Smooth muscle cell (in vitro differentiated cells): ENCODE results near the gene ONECUT3. TPM values are rescaled to one million over a fixed set of nuclear protein-coding genes. Genes with fewer than 3 reads are reported as not detected.

Experiments
- DNase-seq: peaks from one replicate; lab custom pipeline; 2025; ENCODE audit not compliant: unreplicated experiment; lab: John Stamatoyannopoulos, UW
- H2AFZ ChIP-seq: fragments of 200-600 bp; sonication (generic); 2 replicates; pipeline ENCODE4 v1.6.0; 2016; ENCODE audit warnings: antibody characterized with exemption, low read depth, mild to moderate bottlenecking
- H3F3A ChIP-seq: fragments of 200-600 bp; sonication (generic); 2 replicates; pipeline ENCODE4 v1.6.0; 2017; ENCODE audit warnings: antibody characterized with exemption, low read depth
- H3K27ac ChIP-seq: fragments of 200-600 bp; sonication (generic); 2 replicates; pipeline ENCODE4 v1.5.1; 2016; ENCODE audit warnings: low read depth, mild to moderate bottlenecking
- H3K27me3 ChIP-seq: fragments of 200-600 bp; sonication (generic); 2 replicates; pipeline ENCODE4 v1.6.1; 2016; ENCODE audit warnings: low read depth, mild to moderate bottlenecking
- H3K36me3 ChIP-seq: fragments of 200-600 bp; sonication (generic); 2 replicates; pipeline ENCODE4 v1.5.1; 2016; ENCODE audit warnings: low read depth
- H3K4me1 ChIP-seq: fragments of 200-600 bp; sonication (generic); 2 replicates; pipeline ENCODE4 v1.5.1; 2016; ENCODE audit warnings: low read depth
- H3K4me2 ChIP-seq: fragments of 200-600 bp; sonication (generic); 2 replicates; pipeline ENCODE4 v1.6.0; 2016; ENCODE audit warnings: mild to moderate bottlenecking
- H3K4me3 ChIP-seq: fragments of 200-600 bp; sonication (generic); 2 replicates; pipeline ENCODE4 v1.5.1; 2016; ENCODE audit warnings: mild to moderate bottlenecking
- H3K79me2 ChIP-seq: fragments of 200-600 bp; sonication (generic); 2 replicates; pipeline ENCODE4 v1.6.0; 2016; ENCODE audit warnings: low read depth, mild to moderate bottlenecking
- H3K9ac ChIP-seq: fragments of 200-600 bp; sonication (generic); 2 replicates; pipeline ENCODE4 v1.6.0; 2016; ENCODE audit warnings: low read depth
- H3K9me3 ChIP-seq: fragments of 200-600 bp; sonication (generic); replicated peaks from 2 replicates; pipeline ENCODE4 v1.5.1; 2016; ENCODE audit warnings: low read depth
- H4K20me1 ChIP-seq: fragments of 200-600 bp; sonication (generic); 2 replicates; pipeline ENCODE4 v1.6.0; 2016; ENCODE audit warnings: low read depth
- WGBS: methylation state at CpG from one replicate; pipeline ENCODE4 v1.1.7; 2016; ENCODE audit warnings: low lambda C conversion rate; 5-methylcytosine and 5-hydroxymethylcytosine counted together
- polyA plus RNA-seq: library from polyadenylated mRNA; unstranded; fragments of >200 nt; fragmentation: Nextera tagmentation; extraction: Ambion mirVana; gene quantifications from 2 replicates; pipeline ENCODE4 v1.2.1, GENCODE V29; 2016
- total RNA-seq: library from RNA; depleted of rRNA; stranded (reverse); fragments of >200 nt; gene quantifications from 2 replicates; pipeline ENCODE4 v1.2.3, GENCODE V29; 2014
- TF ChIP-seq, protein P1 (sequence below): fragments of 200-600 bp; sonication (generic); IDR thresholded peaks from 2 replicates; pipeline ENCODE4 v1.5.1; 2017; ENCODE audit warnings: borderline replicate concordance, mild to moderate bottlenecking, antibody characterized with exemption; ENCODE audit not compliant: insufficient read depth, poor library complexity, severe bottlenecking

Gene ONECUT3
- total and polyA plus RNA-seq, 2 experiments from 2014 or later = not detected

DNA sequence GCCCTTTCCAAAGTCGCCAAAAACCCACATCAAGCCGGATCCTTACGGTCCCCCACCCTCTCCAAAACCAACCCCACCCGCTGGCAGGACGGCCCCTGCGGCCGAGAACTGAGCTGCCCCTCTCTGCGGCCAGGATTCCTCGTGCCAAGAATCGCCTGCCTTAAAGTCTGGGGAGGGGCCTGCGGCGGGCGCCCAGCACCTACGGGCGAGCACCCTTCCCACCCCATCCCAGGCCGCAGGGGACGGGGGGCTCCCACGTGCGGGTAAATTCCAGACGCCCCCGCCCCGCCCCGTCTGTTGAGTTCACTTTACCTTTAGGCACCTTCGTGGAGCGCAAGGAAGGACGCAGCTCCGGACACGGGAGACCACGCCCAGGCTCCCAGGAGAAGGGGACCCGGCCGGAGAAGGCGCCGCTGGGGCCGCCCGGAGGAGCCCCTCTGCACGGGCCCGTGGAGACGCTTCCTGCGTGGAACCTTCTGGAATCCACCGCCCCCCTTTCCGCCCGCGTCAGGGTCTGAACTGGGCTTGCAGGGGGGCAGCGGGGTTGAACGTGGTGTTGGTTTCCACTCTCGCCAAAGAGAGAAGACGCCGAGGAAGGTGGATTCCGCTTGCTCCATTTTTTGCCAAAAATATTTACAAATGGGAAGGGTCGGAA lies 22.8 kb downstream of the ONECUT3 start:
- 11% methylated on average over 46 of the region's 50 CpGs for WGBS
- TF ChIP-seq, protein P1, sequence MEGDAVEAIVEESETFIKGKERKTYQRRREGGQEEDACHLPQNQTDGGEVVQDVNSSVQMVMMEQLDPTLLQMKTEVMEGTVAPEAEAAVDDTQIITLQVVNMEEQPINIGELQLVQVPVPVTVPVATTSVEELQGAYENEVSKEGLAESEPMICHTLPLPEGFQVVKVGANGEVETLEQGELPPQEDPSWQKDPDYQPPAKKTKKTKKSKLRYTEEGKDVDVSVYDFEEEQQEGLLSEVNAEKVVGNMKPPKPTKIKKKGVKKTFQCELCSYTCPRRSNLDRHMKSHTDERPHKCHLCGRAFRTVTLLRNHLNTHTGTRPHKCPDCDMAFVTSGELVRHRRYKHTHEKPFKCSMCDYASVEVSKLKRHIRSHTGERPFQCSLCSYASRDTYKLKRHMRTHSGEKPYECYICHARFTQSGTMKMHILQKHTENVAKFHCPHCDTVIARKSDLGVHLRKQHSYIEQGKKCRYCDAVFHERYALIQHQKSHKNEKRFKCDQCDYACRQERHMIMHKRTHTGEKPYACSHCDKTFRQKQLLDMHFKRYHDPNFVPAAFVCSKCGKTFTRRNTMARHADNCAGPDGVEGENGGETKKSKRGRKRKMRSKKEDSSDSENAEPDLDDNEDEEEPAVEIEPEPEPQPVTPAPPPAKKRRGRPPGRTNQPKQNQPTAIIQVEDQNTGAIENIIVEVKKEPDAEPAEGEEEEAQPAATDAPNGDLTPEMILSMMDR = no peak

DNA sequence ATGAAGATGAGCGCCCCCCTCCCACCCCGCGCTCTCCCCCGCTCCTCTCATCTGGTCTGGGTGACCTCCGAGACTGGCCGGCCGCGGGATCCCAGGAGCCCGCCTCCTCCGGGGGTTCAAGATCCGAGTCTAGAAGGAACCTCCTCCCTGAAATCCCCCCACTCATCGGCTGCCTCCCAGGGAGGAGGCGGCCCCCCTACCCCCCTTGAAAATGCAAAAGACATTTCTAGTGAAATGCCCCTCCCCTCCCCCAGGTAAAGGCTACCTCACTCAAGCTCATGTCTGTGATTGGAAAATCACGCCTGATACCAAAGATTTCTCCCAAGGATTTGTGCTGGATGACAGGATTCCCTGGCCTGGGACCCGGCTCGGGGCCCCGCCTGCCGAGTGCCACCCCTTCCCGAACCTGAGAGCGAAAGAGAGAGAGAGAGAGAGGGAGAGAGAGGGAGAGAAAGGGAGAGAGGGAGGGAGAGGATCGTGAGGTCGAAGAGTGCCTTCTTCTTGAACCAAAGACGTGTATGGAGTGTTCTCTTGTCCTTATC lies 23.4 kb downstream of the ONECUT3 start:
- Histone ChIP-seq H4K20me1 (no peaks in the 10 kb centered on the region), H3K4me3 (no peak overlapping the region), H3K4me1 (no peaks in the 10 kb centered on the region), H3K4me2 (no peak overlapping the region), H3K36me3 (no peaks in the 10 kb centered on the region), H3K9me3 (no peaks in the 10 kb centered on the region), H3F3A (no peaks in the 10 kb centered on the region), H2AFZ (no peak overlapping the region), H3K27ac (no peak overlapping the region), H3K9ac (no peak overlapping the region), H3K27me3 (peaks cover 88% of the 10 kb centered on the region), H3K79me2 (no peaks in the 10 kb centered on the region)
- no peak for DNase-seq
- WGBS = 7% methylated on average over 23 of the region's 23 CpGs
- TF ChIP-seq, protein P1 = no peak

More for the DNA sequence above, 22.8 kb downstream of the ONECUT3 start:
- Histone ChIP-seq H3K4me2 (no peak overlapping the region), H3K27ac (no peak overlapping the region), H3K9me3 (no peaks in the 10 kb centered on the region), H3K79me2 (no peaks in the 10 kb centered on the region), H3K36me3 (no peaks in the 10 kb centered on the region), H3K4me1 (no peaks in the 10 kb centered on the region), H3K9ac (no peak overlapping the region), H3K27me3 (peaks cover 88% of the 10 kb centered on the region), H2AFZ (no peak overlapping the region), H3F3A (no peaks in the 10 kb centered on the region), H3K4me3 (no peak overlapping the region), H4K20me1 (no peaks in the 10 kb centered on the region)
- DNase-seq = no peak

DNA sequence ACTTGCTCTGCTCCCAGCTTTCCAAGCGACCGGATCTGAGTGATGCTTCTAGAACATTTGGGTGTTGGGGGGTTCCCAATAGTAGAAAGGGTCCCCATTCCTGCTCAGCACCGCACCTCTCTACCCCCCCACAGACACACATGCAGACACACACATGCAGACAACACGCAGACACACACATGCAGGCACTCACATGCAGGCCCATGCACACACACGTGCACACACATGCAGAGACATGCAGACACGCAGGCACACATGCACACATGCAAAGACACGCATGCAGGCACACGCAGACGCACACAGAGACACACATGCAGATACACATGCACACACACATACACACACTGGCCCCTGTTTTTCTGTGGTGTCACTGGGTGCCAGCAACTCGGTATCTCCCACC lies 23.8 kb downstream of the ONECUT3 start:
- Histone ChIP-seq H3K4me2 (no peak overlapping the region), H3K9ac (no peak overlapping the region), H3F3A (no peaks in the 10 kb centered on the region), H3K27me3 (peaks cover 87% of the 10 kb centered on the region), H3K79me2 (no peaks in the 10 kb centered on the region), H2AFZ (no peak overlapping the region), H3K27ac (no peak overlapping the region), H3K9me3 (no peaks in the 10 kb centered on the region), H3K36me3 (no peaks in the 10 kb centered on the region), H4K20me1 (no peaks in the 10 kb centered on the region), H3K4me3 (no peak overlapping the region), H3K4me1 (no peaks in the 10 kb centered on the region)
- no peak for DNase-seq
- WGBS = 63% methylated on average over 10 of the region's 10 CpGs
- TF ChIP-seq, protein P1 = no peak

DNA sequence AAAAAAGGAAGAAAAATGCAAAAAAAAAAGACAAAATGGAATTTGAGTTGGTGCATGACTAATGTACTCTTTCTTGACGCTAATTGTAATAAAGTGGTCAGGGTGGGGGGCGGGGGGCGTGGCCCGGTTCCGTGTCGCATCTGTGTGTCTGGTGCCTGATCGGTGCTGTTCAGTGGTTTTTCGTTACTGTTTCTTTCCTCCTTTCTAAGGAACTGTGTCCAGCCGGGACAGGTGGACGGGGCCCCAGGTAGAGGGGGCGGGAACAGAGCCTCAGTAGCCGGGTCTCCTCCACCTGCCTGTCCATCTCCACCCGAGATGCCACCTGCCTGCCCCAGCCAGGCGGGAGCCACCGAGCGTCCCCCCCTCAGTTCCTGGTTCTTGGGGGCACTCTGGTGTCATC lies 26.3 kb downstream of the ONECUT3 start:
- Histone ChIP-seq H3K9ac (no peak overlapping the region), H3K27ac (no peak overlapping the region), H3K4me3 (no peak overlapping the region), H2AFZ (no peak overlapping the region), H3K4me1 (no peaks in the 10 kb centered on the region), H3K4me2 (no peak overlapping the region), H3K9me3 (no peaks in the 10 kb centered on the region), H3F3A (no peaks in the 10 kb centered on the region), H4K20me1 (no peaks in the 10 kb centered on the region), H3K79me2 (no peaks in the 10 kb centered on the region), H3K27me3 (peaks cover 77% of the 10 kb centered on the region), H3K36me3 (no peaks in the 10 kb centered on the region)
- TF ChIP-seq, protein P1 = no peak
- 46% methylated on average over 16 of the region's 16 CpGs for WGBS
- no peak for DNase-seq
